Thyroid gland (tissue), 4 donors: ENCODE data around the gene REPS1.

ENCODE experiments used
- CTCF ChIP-seq, 6 experiments: fragments of 200-600 bp in 3 of 6; fragments of 450-650 bp in 3 of 6; sonication (generic) in 3 of 6; IDR thresholded peaks; one replicate each; pipeline ENCODE4 v1.5.1; 2016 to 2019; ENCODE audit warnings: antibody characterized with exemption in 6 of 6, mild to moderate bottlenecking in 2 of 6, inconsistent platforms in 1 of 6, moderate library complexity in 1 of 6
- POLR2A ChIP-seq, 2 donors: fragments of 450-650 bp; IDR thresholded peaks; one replicate each; pipeline ENCODE4 v1.6.1; 2017; ENCODE audit warnings: antibody characterized with exemption in 2 of 2, mild to moderate bottlenecking in 2 of 2, moderate library complexity in 1 of 2

DNA sequence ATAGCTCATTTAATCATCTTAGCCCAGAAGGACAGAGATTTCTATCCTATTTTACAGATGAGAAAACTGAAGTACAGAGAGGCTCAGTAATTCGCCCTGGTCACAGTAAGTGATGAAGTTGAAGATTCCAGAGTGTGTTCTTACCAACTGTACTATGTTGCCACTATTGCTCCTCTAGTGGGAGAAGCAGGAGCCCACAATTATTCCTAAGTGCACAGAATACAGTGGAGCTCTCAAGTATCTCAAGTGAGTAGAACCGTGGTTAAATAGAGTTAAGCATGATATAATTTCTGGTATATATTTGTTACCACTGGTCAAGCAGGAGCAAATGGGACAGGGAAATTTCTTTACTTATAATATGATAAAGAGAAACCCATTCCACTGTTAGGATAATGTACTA, 22.1 kb downstream of the REPS1 start:
- TF ChIP-seq CTCF (IDR thresholded peaks at IDR 0.05) (no peak), POLR2A (IDR thresholded peaks at IDR 0.05) (no peak)
